GM12878 (cell line): ENCODE data around the gene ID3. TPM values are rescaled to one million over a fixed set of nuclear protein-coding genes. Genes with fewer than 3 reads are reported as not detected.

Experiments used
- BRCA1 ChIP-seq: IDR thresholded peaks from 2 replicates; pipeline ENCODE4 v1.6.1; 2011; ENCODE audit warnings: low read depth, low read length, improper control_type of control experiment
- CBX3 ChIP-seq: fragments of 200-600 bp; sonication (generic); IDR thresholded peaks from 2 replicates; pipeline ENCODE4 v1.6.1; 2016; ENCODE audit warnings: low read depth, borderline replicate concordance
- GATAD2B ChIP-seq: fragments of 450-650 bp; conservative IDR thresholded peaks from 2 replicates; pipeline ENCODE4 v1.6.1; 2017; ENCODE audit warnings: low read depth, mild to moderate bottlenecking, moderate library complexity
- JUNB ChIP-seq: IDR thresholded peaks from 2 replicates; pipeline ENCODE4 v1.6.1; 2016; ENCODE audit warnings: antibody characterized with exemption, mild to moderate bottlenecking
- KDM1A ChIP-seq: fragments of 200-600 bp; sonication (generic); IDR thresholded peaks from 2 replicates; pipeline ENCODE4 v1.6.1; 2016; ENCODE audit warnings: borderline replicate concordance
- NR2C2 ChIP-seq: IDR thresholded peaks from 2 replicates; pipeline ENCODE4 v1.6.1; 2011; ENCODE audit warnings: borderline replicate concordance, low read depth; ENCODE audit not compliant: control insufficient read depth, insufficient read length
- PAX5 ChIP-seq: IDR thresholded peaks from 2 replicates; pipeline ENCODE4 v1.6.1; 2011; ENCODE audit warnings: low read depth, low read length, borderline replicate concordance
- POLR2AphosphoS5 ChIP-seq: IDR thresholded peaks from 2 replicates; pipeline ENCODE4 v1.6.1; 2011; ENCODE audit warnings: mild to moderate bottlenecking, low read length, inconsistent platforms
- RB1 ChIP-seq: fragments of 450-650 bp; formaldehyde crosslinking; IDR thresholded peaks from 2 replicates; pipeline ENCODE4 v1.6.1; 2017; ENCODE audit warnings: mild to moderate bottlenecking, borderline replicate concordance
- YBX1 ChIP-seq: fragments of 450-650 bp; IDR thresholded peaks from 2 replicates; pipeline ENCODE4 v1.6.1; 2016; ENCODE audit warnings: antibody characterized with exemption
- ZNF217 ChIP-seq: fragments of 450-650 bp; IDR thresholded peaks from 2 replicates; pipeline ENCODE4 v1.6.1; 2017; ENCODE audit warnings: antibody characterized with exemption, mild to moderate bottlenecking
- ZSCAN29 ChIP-seq: fragments of 450-650 bp; IDR thresholded peaks from 2 replicates; pipeline ENCODE4 v1.6.1; 2017; ENCODE audit warnings: mild to moderate bottlenecking, moderate library complexity
- polyA plus RNA-seq, 11 experiments: library from polyadenylated mRNA; depleted of rRNA in 4 of 11; unstranded in 6 of 11; stranded (reverse) in 5 of 11; fragments of >200 nt; fragmentation: Nextera tagmentation in 4 of 11; fragmentation: Illumina TruSeq in 1 of 11; extraction: Ambion mirVana in 4 of 11; extraction: Trizol in 1 of 11; gene quantifications; 1 replicate in 1 of 11; 2 replicates in 10 of 11; pipeline versions ENCODE4 v1.2.1 to v1.2.3, GENCODE V29; 2011 to 2016; ENCODE audit warnings: inconsistent platforms in 2 of 11, missing spikeins in 2 of 11, low read depth in 1 of 11
- total RNA-seq, 4 experiments: library from RNA; depleted of rRNA in 3 of 4; stranded (reverse); fragments of >200 nt in 3 of 4; fragmentation: Illumina TruSeq in 1 of 4; extraction: Trizol in 1 of 4; gene quantifications; 2 replicates each; pipeline versions ENCODE4 v1.2.1 to v1.2.3, GENCODE V29; 2013 to 2021
- TF ChIP-seq, protein P1 (sequence below): fragments of 450-650 bp; IDR thresholded peaks from 2 replicates; pipeline ENCODE4 v1.6.1; 2018; ENCODE audit warnings: borderline replicate concordance, mild to moderate bottlenecking; ENCODE audit not compliant: partially characterized antibody
- TF ChIP-seq, protein P2 (sequence below): IDR thresholded peaks from 2 replicates; pipeline ENCODE4 v1.6.1; 2011; ENCODE audit warnings: mild to moderate bottlenecking, low read depth, low read length, moderate library complexity; ENCODE audit not compliant: insufficient replicate concordance
- TF ChIP-seq, protein P3 (sequence below): IDR thresholded peaks from 2 replicates; pipeline ENCODE4 v1.6.1; 2012; ENCODE audit warnings: improper control_type of control experiment, low read depth, low read length; ENCODE audit not compliant: insufficient replicate concordance
- TF ChIP-seq, protein P4 (sequence below): fragments of 150-350 bp; IDR thresholded peaks from 2 replicates; pipeline ENCODE4 v1.6.1; 2016; ENCODE audit warnings: low read depth, low read length
- TF ChIP-seq, protein P5 (sequence below): IDR thresholded peaks from 2 replicates; pipeline ENCODE4 v1.6.1; 2012; ENCODE audit warnings: low read depth, low read length, improper control_type of control experiment

Gene ID3
- total and polyA plus RNA-seq, 10 of the 15 experiments (the other 5 are each of a cell fraction or from before 2014, with no cell fraction given), result 42.7 to 475 (median 207) TPM

DNA sequence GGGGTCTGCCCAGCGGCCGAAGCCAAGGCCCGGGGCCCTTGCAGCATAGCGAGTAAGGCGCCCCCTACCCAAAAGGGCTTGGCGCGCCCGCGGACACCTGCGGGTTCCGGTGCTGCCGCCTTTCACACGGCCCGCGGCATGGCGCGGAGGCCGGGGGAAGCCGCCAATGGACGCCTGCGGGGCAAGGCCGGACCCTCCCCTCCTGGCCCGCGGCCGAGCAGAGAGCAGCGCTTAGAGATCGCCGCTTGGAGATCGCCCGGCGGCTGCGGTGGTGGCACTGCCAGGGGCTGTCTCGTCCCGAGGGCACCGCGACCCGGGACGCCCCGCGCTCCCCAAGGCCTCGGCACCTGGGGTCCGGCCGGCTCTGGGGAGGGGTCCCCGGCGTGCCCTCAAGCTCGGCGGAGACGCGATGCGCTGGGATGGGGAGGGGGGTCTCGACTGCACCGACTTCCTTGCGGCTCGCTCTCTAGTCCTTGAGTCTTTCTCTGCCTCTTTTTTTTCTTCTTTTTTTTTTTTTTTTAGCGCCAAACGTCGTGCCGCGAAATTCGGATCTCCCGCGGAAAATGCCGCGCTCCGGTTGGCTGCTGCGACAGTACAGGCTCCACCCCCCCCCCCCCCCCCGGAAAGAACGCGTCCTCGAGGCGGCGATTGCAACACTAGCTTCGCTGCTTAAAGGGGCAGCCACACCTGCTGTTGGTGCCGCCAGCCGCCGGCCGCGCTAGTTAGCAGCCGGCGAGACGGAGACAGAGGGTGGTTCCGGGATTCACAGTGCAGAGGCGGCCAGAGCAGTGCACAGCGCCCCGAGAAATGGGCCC is 28.3 kb downstream of the ID3 start, which contains the start of gene E2F2 (continued):
- TF ChIP-seq ZNF217 (no peak), PAX5 (no peak), GATAD2B (no peak), YBX1 (no peak), KDM1A (no peak), BRCA1 (no peak), ZSCAN29 (no peak), RB1 (peak; percentile 94; the same call in 1 of the 2 replicates), POLR2AphosphoS5 (0 out of 2 replicates have a peak, but pooled peaks have one; percentile 14), JUNB (no peak), NR2C2 (no peak), CBX3 (no peak)
- TF ChIP-seq, protein P1, sequence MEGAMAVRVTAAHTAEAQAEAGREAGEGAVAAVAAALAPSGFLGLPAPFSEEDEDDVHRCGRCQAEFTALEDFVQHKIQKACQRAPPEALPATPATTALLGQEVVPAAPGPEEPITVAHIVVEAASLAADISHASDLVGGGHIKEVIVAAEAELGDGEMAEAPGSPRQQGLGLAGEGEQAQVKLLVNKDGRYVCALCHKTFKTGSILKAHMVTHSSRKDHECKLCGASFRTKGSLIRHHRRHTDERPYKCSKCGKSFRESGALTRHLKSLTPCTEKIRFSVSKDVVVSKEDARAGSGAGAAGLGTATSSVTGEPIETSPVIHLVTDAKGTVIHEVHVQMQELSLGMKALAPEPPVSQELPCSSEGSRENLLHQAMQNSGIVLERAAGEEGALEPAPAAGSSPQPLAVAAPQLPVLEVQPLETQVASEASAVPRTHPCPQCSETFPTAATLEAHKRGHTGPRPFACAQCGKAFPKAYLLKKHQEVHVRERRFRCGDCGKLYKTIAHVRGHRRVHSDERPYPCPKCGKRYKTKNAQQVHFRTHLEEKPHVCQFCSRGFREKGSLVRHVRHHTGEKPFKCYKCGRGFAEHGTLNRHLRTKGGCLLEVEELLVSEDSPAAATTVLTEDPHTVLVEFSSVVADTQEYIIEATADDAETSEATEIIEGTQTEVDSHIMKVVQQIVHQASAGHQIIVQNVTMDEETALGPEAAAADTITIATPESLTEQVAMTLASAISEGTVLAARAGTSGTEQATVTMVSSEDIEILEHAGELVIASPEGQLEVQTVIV, result peak; percentile 10
- TF ChIP-seq, protein P2, sequence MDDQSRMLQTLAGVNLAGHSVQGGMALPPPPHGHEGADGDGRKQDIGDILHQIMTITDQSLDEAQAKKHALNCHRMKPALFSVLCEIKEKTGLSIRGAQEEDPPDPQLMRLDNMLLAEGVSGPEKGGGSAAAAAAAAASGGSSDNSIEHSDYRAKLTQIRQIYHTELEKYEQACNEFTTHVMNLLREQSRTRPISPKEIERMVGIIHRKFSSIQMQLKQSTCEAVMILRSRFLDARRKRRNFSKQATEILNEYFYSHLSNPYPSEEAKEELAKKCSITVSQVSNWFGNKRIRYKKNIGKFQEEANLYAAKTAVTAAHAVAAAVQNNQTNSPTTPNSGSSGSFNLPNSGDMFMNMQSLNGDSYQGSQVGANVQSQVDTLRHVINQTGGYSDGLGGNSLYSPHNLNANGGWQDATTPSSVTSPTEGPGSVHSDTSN, result no peak
- TF ChIP-seq, protein P3, sequence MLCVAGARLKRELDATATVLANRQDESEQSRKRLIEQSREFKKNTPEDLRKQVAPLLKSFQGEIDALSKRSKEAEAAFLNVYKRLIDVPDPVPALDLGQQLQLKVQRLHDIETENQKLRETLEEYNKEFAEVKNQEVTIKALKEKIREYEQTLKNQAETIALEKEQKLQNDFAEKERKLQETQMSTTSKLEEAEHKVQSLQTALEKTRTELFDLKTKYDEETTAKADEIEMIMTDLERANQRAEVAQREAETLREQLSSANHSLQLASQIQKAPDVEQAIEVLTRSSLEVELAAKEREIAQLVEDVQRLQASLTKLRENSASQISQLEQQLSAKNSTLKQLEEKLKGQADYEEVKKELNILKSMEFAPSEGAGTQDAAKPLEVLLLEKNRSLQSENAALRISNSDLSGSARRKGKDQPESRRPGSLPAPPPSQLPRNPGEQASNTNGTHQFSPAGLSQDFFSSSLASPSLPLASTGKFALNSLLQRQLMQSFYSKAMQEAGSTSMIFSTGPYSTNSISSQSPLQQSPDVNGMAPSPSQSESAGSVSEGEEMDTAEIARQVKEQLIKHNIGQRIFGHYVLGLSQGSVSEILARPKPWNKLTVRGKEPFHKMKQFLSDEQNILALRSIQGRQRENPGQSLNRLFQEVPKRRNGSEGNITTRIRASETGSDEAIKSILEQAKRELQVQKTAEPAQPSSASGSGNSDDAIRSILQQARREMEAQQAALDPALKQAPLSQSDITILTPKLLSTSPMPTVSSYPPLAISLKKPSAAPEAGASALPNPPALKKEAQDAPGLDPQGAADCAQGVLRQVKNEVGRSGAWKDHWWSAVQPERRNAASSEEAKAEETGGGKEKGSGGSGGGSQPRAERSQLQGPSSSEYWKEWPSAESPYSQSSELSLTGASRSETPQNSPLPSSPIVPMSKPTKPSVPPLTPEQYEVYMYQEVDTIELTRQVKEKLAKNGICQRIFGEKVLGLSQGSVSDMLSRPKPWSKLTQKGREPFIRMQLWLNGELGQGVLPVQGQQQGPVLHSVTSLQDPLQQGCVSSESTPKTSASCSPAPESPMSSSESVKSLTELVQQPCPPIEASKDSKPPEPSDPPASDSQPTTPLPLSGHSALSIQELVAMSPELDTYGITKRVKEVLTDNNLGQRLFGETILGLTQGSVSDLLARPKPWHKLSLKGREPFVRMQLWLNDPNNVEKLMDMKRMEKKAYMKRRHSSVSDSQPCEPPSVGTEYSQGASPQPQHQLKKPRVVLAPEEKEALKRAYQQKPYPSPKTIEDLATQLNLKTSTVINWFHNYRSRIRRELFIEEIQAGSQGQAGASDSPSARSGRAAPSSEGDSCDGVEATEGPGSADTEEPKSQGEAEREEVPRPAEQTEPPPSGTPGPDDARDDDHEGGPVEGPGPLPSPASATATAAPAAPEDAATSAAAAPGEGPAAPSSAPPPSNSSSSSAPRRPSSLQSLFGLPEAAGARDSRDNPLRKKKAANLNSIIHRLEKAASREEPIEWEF, result no peak
- TF ChIP-seq, protein P4, sequence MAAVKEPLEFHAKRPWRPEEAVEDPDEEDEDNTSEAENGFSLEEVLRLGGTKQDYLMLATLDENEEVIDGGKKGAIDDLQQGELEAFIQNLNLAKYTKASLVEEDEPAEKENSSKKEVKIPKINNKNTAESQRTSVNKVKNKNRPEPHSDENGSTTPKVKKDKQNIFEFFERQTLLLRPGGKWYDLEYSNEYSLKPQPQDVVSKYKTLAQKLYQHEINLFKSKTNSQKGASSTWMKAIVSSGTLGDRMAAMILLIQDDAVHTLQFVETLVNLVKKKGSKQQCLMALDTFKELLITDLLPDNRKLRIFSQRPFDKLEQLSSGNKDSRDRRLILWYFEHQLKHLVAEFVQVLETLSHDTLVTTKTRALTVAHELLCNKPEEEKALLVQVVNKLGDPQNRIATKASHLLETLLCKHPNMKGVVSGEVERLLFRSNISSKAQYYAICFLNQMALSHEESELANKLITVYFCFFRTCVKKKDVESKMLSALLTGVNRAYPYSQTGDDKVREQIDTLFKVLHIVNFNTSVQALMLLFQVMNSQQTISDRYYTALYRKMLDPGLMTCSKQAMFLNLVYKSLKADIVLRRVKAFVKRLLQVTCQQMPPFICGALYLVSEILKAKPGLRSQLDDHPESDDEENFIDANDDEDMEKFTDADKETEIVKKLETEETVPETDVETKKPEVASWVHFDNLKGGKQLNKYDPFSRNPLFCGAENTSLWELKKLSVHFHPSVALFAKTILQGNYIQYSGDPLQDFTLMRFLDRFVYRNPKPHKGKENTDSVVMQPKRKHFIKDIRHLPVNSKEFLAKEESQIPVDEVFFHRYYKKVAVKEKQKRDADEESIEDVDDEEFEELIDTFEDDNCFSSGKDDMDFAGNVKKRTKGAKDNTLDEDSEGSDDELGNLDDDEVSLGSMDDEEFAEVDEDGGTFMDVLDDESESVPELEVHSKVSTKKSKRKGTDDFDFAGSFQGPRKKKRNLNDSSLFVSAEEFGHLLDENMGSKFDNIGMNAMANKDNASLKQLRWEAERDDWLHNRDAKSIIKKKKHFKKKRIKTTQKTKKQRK, result no peak
- TF ChIP-seq, protein P5, sequence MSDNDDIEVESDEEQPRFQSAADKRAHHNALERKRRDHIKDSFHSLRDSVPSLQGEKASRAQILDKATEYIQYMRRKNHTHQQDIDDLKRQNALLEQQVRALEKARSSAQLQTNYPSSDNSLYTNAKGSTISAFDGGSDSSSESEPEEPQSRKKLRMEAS, result peak; percentile 60; the same call in 1 of the 2 replicates
